NCI-H146 treated with DMSO at 0.1 percent for 48 hours (cell line): ENCODE measurements around the gene CFAP61.
A peak's percentile ranks its signal among the peaks of the same experiment; 100 is the strongest.
"Not testable (repeated sequence)": the region's sequence is repeated elsewhere in the genome, so short reads cannot be mapped to it uniquely, and the experiment has no call there.

Experiments used
- DNase-seq: peaks from one replicate; lab custom pipeline; 2025; ENCODE audit not compliant: unreplicated experiment; lab: John Stamatoyannopoulos, UW

CFAP61 gene, protein sequence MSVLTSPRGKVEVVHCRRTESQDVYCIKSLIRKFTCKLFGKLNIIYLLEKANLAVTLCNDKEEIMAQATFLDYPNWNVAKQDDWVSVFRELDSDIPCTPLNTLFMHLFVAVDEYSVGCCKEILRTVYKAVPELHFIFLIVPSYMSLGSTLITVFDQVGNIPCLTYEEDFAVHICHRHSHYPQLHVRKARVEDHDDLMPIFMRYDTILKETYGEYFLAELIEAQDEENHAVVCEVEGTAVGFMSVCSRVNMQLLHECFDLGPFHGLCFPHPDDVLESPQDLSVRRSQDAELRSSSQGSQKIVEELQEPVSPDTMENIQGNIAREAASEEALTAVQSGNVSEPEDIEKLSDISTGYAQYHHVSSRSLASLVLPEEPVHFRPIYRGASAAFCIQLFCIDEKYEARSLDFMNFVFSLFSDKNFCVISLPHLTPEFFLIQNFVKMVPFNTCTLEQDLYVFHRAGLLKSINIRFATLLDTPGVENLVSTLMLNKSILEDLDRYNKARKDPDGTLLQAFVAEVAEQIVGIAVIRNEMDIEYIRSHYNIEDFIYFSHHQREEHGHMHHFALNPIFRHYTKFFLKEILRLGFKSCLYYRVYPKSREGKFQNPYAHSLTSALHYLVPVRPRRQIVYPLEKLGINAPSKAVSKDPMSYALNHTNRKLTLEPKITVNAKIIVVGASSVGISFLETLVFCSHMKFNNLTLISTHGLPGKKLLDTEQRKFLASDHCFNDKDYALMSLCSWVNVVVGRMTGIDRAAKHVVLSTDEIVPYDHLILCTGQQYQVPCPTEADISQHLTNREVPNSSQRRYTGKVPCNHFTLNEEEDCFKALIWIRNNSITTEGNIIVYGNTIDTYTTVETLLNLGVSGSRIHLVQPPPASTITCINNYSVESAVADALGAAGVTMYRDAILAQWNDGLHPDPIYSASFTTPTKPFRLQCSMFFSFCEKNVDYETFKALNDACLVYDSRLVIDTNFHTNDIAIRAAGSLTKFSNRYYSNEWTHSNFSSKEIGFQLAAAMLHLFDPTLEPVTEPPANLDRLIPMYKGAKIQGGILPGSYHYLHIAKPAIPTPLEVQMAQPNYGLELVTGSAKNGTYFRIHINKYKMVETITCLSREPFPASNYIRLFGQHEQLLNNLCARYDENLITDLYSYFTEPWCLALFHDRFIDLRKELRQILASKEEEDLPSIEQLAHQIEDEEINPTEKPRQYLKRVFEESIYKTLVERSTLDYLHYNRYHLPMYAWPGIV

DNA sequence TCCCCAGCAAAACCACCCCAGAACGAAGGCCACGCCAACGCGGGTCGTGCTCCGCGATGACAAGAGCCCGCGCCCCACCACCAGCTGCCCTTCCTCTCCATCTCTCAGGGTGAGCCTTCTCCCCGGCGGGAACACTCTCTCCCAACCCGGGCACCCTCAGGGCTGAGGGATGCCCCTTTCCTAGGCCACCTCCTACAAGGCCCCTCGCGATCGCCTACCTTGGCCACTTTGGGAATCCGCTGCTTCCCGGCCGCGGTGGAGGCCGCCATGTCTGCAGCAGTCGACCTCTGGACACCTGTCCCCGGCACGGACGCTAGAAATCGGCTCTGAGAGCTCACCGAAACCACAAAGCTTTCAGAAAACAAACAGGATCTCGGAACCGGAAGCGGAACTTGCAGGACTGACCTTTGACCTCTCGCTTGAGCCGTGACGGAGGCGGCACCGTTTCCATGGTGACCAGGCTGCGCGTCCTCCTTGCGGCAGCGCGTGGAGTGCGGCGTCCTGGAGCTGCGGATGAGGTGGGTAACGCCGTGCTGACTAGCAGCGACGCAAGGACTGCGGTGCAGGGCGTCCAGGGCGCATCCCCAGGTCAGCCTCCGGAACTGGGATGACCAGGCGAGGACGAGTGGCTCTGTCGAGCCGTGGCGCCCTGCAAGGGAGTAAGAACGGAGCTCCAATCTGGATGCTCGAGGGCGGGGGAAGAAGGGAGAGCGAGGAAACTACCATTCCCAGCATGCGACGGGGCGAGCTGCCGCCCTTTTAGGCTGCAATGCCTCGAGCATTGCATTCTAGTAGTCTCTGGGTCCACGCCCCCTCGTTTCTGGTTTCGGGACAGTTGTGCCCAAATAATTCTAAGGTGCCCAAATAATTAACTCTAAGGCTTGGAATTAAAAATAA is at the start of gene CFAP61, which contains the start of gene CRNKL1:
Gene CFAP61 (plus strand): TSS at position 459 of the 897 bp plus-strand sequence. CDS start 4,122 bp downstream, outside the sequence.
Gene CRNKL1 (minus strand): TSS at position 393 of the 897 bp plus-strand sequence. CDS start 124 bp downstream, at position 269.
- DNase-seq: peak; percentile 97

DNA sequence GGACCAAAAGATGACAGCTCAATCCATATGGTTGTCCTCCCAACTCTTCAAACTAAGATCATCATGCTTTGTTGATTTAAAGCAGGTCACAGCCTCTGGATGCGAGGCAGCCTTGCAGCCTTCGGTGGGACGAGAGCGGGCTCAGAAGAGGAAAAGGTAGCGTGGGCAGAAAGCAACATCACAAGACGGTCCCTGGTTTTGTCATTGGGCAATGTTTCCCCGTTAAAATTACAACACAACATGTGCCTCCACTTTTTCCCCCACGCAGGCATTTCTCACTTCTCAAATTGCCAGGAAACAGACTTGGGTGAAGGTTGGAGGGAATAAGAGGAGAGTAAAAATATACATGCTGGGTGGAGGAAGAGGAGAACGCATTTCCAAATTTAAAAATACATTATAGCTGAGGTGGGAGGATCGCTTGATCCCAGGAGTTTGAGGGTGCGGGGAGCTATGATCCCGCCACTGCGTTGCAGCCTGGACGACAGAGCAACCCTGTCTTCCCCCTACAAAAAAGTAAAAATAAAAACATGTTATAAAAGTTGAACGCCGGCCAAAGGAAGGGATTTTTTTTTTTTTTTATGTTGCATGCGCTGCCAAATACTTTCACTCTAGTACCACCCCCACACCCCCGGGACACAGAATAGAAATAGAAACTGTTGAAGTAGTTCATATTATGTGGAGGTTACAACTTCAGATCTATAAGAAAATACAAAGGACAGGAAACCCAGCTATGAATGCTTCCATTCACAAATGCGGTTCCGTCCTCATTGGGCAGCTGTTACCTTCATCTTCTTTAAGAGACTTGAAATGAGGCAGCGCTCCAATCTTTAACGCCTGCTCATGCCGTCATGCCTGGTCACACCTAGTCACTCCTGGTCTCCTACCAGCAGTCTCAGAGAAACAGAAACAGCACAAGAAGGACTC is 49.0 kb upstream of the CFAP61 start:
- DNase-seq: no peak

DNA sequence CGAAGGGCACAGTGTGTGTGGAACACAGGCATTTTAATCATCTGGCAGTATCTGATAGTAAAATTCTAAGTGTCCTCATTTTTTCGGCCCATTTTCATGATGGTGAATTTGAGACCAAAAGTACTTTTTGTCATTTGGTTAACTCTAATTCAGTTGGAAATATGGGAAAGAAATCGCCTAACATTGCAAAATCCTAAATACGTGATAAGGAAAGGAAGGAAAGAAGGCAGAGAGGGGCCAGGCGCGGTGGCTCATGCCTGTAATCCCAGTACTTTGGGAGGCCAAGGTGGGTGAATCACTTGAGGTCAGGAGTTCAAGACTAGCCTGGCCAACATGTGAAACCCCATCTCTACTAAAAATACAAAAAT is 48.4 kb upstream of the CFAP61 start:
- DNase-seq: not testable (repeated sequence)

DNA sequence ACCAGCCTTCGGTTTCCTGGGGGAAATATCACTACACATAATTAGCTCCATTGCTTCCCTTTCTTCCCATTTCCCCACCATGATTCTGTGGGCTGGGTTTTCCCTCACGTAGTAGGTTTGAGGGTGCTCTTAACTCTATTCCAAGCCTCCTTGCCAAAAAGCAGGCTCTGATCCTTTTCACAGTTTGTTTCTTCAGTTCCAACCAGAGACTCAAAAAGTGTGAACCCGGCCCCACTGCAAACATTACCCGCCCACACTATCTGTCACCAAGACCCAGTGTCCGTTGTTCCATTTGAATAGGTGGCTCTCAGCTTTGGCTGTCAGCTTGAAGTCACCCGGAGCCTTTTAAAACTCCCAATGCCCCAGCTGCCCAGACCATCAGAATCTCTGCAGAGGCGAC is 47.0 kb upstream of the CFAP61 start:
- no peak for DNase-seq

DNA sequence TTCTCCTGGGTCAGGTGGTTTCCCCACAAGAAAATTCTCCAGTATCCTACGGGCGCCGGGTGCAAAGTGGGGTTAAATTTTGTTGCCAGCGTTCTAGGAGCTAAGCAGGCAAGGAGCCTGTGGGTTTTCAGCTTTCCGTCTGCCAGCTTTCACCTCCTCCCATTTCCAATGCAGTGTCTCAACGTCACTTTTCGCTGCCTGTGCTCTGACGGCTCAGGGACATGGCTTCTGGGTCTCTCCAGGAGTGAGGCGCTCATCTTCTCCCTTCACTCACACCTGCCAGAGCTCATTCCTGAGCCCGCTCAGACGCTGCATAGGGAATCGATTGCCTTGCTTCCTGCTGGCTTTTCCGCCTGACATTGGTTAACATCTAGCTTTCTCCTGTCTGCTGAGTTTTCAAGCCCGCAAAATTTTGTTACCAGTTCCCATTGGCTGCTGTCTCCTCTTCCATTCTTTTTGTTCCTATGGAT is 42.5 kb upstream of the CFAP61 start:
- DNase-seq: peak; percentile 92

DNA sequence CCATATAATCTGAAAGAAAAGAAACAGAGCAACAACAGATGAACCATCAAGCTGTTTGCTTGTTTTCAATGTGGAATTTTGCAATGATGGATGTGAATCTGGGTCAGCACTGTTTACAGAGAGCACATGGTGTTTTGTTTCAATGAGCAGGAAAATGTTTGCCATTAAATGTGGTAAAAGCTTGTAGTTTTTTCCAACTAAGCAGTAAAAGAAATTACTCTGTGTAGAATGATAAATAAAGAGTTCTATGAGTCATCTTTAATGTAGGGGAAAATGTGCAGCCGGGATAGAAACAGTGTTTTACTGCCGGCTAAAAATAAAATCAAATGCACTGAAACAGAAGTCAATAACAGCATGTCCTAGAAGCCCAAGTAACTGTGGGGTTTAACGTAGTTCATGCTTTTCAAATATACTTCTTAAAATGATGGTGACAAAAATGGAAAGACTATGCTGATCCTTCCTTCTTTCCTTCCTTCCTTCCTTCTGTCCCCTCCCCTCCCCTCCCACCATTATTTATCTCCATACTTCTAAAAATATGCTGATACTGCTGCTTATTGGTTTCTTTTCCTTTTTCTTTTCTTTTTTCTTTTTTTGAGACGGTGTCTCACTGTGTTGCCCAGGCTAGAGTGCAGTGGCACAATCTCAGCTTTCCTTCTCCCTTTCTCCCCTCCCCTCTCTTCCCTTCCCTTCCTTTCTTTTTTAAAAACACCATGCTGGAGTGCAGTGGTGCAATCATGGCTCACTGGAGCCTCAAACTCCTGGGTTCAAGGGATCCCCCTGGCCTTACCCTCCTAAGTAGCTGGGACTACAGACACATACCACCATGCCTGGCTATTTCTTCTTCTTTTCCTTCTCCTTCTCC is 41.5 kb upstream of the CFAP61 start:
- peak; percentile 56 for DNase-seq

DNA sequence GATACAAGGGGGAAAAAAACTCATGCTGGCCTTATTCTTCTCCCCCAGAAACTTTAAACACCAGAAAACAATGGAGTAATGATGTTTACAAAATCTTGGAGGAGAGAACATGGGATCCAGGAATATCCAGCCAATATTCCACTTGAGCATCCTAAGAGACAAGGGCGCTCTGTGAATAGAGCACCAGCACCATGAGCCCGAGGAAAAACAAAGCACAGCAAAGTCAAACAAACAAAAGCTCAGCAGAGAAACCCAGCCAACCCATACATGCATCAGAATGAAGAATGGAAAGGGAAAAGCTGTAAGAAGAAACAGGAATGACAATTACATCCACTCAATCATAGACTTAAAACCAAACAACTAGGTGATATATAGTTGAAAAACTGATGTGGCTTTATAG is 39.8 kb upstream of the CFAP61 start:
- DNase-seq: no peak

DNA sequence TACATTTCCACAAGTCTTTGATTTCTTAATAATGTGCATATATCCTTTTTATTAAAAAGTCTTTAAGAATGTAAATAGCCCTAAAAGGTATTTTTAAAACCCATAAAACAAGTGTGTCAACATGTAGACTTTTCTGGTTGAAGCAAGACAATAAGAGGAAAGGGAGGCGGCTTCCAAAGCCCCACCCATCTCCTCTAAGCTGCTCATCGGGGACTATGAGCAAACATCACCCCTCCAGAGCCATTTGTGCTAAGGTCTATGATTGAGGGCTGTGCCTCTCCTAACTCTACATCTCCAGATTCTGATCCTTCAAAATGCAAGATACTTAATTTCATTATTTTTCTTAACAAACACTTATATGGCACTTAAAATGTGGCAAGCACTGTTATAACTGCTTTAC is 37.7 kb upstream of the CFAP61 start:
- DNase-seq: peak; percentile 71

DNA sequence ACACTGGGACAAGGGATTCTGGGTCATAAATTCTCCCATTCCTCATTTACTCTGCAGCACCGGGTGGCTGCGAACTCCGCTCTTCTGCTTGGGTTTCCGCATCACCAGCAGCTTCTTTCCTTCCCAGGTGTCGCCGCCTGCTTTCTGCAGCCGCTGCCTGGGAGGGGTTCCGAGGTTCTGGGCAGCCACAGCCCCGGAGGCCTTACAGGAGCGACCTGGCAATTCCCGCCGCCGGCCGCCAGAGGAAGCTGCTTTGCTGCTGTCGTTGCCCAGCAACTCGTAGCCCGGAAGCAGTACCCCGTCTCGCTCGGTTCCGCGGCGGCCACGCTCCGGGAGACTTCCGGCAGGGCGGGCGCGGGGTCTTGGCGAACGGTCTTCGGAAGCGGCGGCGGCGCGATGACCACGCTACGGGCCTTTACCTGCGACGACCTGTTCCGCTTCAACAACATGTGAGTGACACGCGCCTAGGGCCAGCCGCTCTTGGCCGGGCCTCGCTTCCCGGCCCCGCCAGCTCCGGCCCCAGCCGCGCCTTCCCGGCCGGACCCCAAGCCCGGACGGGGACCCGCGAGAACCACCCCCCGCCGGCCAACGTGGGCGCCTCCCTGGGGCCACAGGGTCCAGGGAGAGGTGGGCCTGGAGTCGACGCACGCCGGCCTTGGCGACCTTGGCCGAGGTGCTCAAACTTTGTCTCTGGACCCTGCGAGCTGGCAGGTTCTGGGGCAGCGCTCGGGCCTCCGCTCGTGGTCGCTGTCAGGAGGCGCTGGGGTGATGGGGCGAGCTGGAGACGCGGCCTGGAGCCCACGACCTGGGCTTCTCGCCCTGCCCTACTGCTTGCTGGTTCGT is 35.1 kb upstream of the CFAP61 start, which contains the start of gene NAA20:
Gene NAA20 (plus strand): TSS at position 362 of the 843 bp plus-strand sequence. CDS start 35 bp downstream, at position 397.
- peak; percentile 91 for DNase-seq

DNA sequence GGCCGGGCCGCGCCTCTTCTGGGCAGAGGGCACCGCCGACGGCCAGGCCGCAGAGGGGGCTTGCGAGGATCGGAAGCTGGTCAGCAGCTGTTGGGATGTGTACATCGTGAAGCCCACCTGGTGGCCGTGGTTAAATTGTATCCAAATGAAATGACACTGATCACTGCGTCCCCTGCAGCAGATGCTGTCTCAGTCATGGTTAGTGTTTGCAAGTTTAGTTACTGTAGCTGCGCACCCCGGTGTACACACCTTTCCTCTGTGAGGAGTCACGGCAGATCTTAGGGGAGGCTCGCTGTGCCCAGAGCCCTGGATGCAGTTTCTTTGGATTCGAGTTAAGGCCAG is 34.5 kb upstream of the CFAP61 start:
- DNase-seq: no peak

DNA sequence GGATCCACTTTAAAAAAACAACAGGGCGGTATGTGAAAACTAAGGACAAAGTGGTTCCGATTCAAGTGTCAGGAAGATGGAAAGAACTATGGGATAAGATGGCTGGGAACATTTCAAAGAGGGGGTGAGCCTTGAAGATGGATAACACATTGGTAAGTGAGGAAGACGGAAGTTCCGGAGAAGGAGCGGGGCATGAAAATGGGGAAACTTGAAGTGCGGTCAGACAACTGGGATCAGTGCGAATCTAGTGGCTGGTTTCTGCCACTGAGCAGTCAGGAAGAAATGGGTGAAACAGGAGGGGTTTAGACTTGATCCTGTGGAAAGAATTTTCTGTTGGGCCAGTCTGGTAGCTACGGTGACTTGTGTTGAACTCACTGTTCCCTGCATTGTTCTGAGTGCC is 34.0 kb upstream of the CFAP61 start:
- DNase-seq: no peak

DNA sequence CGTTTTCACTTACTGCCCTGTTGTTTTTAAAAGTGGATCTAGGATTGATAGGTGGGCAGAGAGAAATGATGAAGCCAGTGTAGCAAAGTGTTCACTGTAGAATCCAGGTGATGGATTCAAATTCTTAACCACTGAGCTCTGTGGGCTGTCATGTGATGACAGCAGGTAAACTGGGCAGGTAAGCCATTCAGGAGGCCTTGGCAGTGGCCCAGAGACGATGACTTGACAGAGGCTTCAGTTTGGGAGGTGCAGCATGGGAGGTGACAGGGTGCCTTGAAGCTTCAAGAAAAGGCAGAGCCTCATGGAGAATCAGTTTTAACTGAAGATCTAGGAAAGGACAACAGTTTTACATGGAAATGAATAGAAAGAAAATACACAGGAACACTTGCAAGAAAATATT is 33.2 kb upstream of the CFAP61 start:
- DNase-seq: no peak

DNA sequence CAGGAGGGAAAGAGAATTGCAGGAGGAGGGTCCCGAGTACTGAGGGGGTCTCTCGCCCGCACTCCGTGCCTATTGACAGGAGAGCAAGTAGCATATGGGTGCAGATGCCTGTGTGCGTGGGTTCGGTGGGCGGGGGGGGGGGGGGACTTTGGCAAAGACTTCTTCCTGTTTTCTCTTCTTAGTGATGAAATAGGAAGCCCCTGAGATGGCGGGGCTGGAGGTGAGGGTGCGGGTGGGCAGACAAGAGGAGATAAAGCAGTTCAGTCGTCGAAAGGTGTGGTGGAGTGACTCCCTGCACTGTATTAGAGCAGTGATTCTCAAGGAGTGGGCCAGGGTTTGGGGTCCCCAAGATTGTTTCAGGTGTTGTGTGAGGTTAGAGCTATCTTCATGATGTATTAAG is 31.4 kb upstream of the CFAP61 start:
- no peak for DNase-seq

DNA sequence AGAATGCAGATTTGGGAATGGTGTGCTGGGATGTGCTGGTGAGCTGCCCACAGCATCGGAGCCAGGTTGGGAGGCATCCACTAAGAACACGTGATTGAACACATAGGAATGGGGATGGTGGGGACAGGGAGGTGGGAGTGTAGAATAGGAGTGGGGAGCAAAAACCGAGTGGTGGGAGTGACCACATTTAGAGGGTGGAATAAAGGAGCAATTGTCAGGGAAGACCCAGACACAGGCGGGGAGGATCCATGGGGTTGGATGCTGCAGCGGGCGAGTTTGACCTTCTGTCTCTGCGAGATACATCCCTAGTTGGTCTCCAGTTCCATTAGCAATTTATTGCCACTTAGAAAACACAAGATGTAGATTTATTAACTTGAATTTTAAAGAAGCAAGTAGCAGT is 30.5 kb upstream of the CFAP61 start:
- no peak for DNase-seq

DNA sequence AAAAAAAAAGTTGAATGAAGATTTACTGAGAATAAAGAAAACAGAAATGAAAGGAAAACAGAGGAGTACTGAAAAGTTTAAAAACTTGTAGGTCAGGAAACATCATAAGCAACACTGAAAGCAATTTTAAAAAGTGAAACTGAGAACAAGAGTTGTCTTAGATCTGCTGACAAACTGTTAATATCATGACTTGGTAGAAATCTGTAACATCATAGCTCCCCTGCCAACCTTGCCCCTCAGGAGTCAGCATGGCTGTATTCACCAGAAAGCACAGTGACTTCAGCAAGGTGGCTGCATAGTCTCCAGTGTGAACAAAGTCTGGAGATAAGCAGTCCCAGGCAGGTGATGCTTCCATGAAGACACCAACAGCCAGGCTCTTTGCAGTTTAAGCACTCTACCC is 29.8 kb upstream of the CFAP61 start:
- no peak for DNase-seq

DNA sequence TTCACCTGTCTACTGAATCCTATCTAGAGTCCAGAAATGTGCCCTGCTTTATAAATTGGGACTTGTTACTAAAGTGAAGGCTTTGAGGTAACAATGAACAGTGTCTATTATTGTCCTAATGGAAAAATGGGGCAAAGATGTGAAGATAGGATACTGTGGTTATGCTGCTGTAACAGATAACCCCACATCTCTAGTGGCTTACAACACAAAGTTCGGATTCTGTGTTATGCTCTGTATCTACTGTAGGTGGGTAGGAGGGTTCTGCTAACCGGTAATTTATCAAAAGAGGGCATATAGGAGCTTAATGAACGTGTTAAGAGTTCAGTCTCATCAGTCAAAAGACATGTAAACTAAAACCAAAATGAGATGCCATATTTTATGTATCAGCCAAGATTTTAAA is 28.9 kb upstream of the CFAP61 start:
- no peak for DNase-seq

DNA sequence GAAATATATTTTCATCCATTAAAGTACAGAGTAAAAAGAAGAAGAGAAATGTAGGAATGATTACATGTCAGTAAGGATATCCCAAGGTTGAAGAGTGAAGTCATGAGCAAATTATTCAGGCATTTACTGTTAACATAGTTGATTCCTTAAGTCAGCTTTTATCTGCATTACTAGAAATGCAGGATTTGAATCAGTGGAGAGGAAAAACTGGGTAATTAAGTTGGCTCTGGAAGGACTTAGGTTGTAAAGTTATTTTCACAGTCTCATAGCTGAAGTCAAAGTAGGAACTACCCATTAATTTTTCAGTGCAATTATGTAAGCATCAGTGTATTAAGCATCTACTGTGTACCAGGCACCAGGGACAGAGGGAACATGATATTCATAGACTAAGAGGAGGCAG is 27.4 kb upstream of the CFAP61 start:
- no peak for DNase-seq
